ENCODE results near the gene SHROOM3.

The SHROOM3 gene

GRCh38 chr4:76654791-76655190 is 219.8 kb downstream of the SHROOM3 start:
- DNase-seq (ENCODE audit: low read depth) = no peak
- no peak overlapping the region for H3K4me3 ChIP-seq (ENCODE audit: low read depth, low read length)
- TF ChIP-seq MYC (IDR thresholded peaks at IDR 0.05; ENCODE audit: low read depth, low read length) (no peak), MAX (IDR thresholded peaks at IDR 0.05; ENCODE audit: low read depth, low read length) (no peak), POLR2A (IDR thresholded peaks at IDR 0.05; ENCODE audit: extremely low read depth, insufficient read length) (no peak), CTCF (IDR thresholded peaks at IDR 0.05; ENCODE audit: low read depth, low read length) (no peak)

GRCh38 chr4:76655566-76656479 is 220.8 kb downstream of the SHROOM3 start:
- TF ChIP-seq MYC (IDR thresholded peaks at IDR 0.05; ENCODE audit: low read depth, low read length) (no peak), POLR2A (IDR thresholded peaks at IDR 0.05; ENCODE audit: extremely low read depth, insufficient read length) (no peak), MAX (IDR thresholded peaks at IDR 0.05; ENCODE audit: low read depth, low read length) (no peak), CTCF (IDR thresholded peaks at IDR 0.05; ENCODE audit: low read depth, low read length) (no peak)
- no peak for DNase-seq (ENCODE audit: low read depth)

GRCh38 chr4:76657443-76657842 is 222.4 kb downstream of the SHROOM3 start:
- no peak for DNase-seq (ENCODE audit: low read depth)
- TF ChIP-seq MYC (IDR thresholded peaks at IDR 0.05; ENCODE audit: low read depth, low read length) = no peak
- TF ChIP-seq POLR2A (IDR thresholded peaks at IDR 0.05; ENCODE audit: extremely low read depth, insufficient read length) = no peak
- TF ChIP-seq MAX (IDR thresholded peaks at IDR 0.05; ENCODE audit: low read depth, low read length) = no peak
- no peak for TF ChIP-seq CTCF (IDR thresholded peaks at IDR 0.05; ENCODE audit: low read depth, low read length)
- no peak overlapping the region for H3K4me3 ChIP-seq (ENCODE audit: low read depth, low read length)

More at GRCh38 chr4:76655566-76656479, 220.8 kb downstream of the SHROOM3 start:
- no peak overlapping the region for H3K4me3 ChIP-seq (ENCODE audit: low read depth, low read length)

GRCh38 chr4:76658231-76659102 is 223.4 kb downstream of the SHROOM3 start:
- no peak overlapping the region for H3K4me3 ChIP-seq (ENCODE audit: low read depth, low read length)
- DNase-seq (ENCODE audit: low read depth) = no peak
- TF ChIP-seq POLR2A (IDR thresholded peaks at IDR 0.05; ENCODE audit: extremely low read depth, insufficient read length) (no peak), CTCF (IDR thresholded peaks at IDR 0.05; ENCODE audit: low read depth, low read length) (no peak), MYC (IDR thresholded peaks at IDR 0.05; ENCODE audit: low read depth, low read length) (no peak), MAX (IDR thresholded peaks at IDR 0.05; ENCODE audit: low read depth, low read length) (no peak)

- TF ChIP-seq POLR2A (IDR thresholded peaks at IDR 0.05; ENCODE audit: extremely low read depth, insufficient read length) = no peak
- no peak for TF ChIP-seq CTCF (IDR thresholded peaks at IDR 0.05; ENCODE audit: low read depth, low read length)
- no peak for TF ChIP-seq MAX (IDR thresholded peaks at IDR 0.05; ENCODE audit: low read depth, low read length)
- TF ChIP-seq MYC (IDR thresholded peaks at IDR 0.05; ENCODE audit: low read depth, low read length) = no peak
- DNase-seq (ENCODE audit: low read depth) = no peak
Measured at GRCh38 chr4:76659103-76659490, 224.1 kb downstream of the SHROOM3 start.

More at GRCh38 chr4:76659103-76659490, 224.1 kb downstream of the SHROOM3 start:
- H3K4me3 ChIP-seq (ENCODE audit: low read depth, low read length) = no peak overlapping the region

Measured in NB4 (cell line).